GM12875 (cell line): Measurements from ENCODE around the gene SOX11.

Experiments
- H3K4me3 ChIP-seq: one replicate; pipeline ENCODE4 v1.5.1; 2011; ENCODE audit warnings: low read depth, low read length, control low read depth
- TF ChIP-seq, protein P1 (sequence below): IDR thresholded peaks from 2 replicates; pipeline ENCODE4 v1.5.1; 2011; ENCODE audit warnings: low read depth, mild to moderate bottlenecking, control low read depth, inconsistent platforms, low read length, moderate library complexity, borderline replicate concordance; ENCODE audit not compliant: insufficient read depth

Gene SOX11

DNA sequence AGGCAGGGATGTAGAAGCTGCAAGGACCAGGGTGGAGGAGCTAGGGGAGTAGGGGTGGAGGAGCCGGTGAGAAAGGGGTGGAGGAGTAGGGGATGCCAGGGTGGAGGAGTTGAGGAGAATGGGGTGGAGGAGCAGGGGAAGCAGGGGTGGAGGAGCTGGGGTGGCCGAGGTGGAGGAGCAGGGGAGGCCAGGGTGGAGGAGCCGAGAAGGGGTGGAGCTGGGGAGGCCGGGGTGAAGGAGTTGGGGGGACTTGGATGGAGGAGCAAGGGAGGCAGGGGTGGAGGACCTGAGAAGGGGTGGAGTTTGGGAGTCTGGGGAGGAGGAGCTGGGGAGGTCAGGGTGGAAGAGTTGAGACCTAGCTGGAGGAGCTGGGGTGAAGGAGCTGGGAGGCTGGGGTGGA is 13.3 kb downstream of the SOX11 start:
- TF ChIP-seq, protein P1, sequence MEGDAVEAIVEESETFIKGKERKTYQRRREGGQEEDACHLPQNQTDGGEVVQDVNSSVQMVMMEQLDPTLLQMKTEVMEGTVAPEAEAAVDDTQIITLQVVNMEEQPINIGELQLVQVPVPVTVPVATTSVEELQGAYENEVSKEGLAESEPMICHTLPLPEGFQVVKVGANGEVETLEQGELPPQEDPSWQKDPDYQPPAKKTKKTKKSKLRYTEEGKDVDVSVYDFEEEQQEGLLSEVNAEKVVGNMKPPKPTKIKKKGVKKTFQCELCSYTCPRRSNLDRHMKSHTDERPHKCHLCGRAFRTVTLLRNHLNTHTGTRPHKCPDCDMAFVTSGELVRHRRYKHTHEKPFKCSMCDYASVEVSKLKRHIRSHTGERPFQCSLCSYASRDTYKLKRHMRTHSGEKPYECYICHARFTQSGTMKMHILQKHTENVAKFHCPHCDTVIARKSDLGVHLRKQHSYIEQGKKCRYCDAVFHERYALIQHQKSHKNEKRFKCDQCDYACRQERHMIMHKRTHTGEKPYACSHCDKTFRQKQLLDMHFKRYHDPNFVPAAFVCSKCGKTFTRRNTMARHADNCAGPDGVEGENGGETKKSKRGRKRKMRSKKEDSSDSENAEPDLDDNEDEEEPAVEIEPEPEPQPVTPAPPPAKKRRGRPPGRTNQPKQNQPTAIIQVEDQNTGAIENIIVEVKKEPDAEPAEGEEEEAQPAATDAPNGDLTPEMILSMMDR = no peak
- no peak overlapping the region for H3K4me3 ChIP-seq

DNA sequence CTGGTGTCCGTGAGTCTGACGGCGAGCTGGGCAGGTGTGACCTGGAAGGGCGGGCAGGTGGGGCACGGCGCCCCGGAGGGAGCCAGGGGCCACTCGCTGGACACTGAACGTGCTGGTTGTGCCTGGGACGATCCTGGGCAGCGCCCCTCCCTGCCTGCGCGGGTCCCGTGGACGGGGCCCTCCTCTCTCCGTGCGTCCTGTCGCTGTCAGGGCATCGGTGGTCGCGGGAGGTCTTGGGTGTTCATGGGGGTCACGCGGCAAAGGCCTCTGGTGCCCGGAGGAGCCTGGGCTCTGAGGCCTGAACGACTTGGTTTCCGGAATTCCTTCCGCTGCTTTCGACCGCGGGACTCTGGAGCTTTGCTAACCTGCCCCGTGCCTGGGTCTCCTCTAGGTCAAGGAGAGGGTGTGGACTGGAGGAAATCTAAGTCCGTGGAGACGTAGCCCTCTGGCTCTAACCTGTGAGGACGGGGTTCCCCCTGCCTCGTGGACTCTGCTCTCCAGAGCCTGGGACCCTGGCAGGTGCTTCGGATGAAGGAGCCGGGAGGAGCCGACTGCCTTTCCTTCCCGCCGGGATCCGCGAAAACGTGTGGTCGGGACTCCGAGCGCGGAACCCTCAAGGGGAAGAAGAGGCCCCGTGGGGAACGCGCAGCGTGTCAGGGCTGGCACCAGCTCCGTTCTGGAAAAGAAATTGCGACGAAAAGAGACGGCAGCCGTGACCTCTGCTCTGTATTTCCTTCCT is 14.7 kb downstream of the SOX11 start:
- TF ChIP-seq, protein P1 = no peak

DNA sequence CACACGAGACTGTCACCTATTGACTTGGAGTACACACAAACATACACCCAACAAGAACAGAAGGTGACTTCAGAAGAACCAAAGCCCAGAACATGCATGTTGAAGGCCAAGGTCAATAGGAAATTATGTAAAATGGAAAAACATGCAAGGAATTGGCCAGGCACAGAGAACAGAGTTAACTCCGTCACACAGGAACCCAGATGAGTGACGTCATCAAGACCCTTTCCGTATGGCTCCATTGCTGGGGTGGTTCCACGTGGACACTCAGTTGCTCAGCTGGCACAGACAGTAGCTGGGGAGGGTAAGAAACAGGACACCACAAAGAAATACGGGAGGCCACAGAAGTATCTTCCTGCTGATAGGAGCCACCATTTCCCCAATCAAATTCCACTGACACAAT is 18.4 kb downstream of the SOX11 start:
- TF ChIP-seq, protein P1 = no peak
- no peak overlapping the region for H3K4me3 ChIP-seq

More for the DNA sequence above, 14.7 kb downstream of the SOX11 start:
- H3K4me3 ChIP-seq = no peak overlapping the region

DNA sequence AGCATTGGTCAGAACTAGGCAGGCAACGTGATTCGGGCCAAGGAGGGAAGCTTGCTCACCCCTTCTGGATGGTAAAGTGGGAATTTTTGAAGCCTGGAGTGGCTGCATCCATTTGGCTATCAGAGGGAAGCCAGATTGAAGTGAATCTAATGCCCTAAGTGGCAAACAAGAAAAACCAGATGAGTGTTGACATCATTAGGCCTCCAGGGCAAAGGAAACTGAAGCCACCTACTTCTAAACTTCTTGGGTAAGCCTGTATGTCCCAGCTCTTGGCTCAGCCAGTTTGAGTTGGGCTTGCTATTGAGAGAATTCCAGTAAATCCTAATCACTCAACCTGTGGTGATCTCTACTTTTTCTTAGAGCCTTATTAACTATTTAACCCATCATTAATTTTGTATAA is 20.9 kb downstream of the SOX11 start:
- no peak overlapping the region for H3K4me3 ChIP-seq
- TF ChIP-seq, protein P1 = no peak

DNA sequence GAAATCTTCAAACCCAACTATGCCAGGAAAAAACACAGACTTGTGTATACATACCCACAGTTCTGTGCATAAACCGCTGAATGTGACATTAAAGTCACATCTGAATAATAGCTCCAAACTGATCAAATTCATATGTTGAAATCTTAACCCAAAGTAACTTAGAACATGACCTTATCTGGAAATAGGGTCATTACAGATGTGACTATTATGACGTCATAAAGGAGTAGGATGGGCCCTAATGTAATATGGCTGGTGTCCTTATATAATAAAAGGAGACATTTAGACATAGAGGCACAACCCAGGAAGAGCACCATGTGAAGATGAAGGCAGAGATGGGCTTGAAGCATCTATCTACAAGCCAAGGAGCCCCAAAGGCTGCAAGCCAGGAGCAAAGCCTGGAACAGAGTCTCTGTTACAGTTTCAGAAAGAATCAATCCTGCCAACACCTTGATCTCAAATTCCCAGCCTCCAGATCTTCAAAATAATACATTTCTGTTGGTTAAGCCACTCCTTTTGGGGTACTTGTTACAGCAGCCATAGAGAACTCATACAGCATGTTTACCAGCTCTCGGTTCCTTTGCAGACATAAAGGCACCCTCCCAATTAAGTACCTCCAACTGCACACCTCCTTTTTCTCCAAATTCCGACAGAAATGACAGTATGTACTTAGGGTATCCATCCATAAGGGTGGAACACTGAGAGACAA is 27.6 kb downstream of the SOX11 start:
- TF ChIP-seq, protein P1 = no peak

DNA sequence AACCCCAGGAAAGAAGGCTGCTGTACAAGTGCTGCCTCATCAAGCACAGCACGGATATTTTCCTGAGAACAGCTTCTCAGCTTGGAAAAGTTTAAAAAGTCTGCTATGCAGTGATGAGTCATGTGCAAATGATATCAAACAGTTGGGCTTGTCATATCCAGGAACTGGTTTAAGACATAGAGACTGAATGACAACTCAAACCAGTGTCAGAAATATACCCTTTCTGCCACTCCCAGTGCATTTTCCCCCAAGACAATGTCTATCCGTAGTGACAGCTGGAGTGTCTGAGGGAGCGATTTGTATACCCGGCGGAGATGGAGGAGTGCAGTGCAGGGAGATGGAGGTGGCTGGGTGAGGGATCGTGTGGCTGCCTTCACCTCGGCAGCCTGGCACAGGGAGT is 28.2 kb downstream of the SOX11 start:
- TF ChIP-seq, protein P1 = no peak
- no peak overlapping the region for H3K4me3 ChIP-seq

More for the DNA sequence above, 27.6 kb downstream of the SOX11 start:
- H3K4me3 ChIP-seq = no peak overlapping the region

DNA sequence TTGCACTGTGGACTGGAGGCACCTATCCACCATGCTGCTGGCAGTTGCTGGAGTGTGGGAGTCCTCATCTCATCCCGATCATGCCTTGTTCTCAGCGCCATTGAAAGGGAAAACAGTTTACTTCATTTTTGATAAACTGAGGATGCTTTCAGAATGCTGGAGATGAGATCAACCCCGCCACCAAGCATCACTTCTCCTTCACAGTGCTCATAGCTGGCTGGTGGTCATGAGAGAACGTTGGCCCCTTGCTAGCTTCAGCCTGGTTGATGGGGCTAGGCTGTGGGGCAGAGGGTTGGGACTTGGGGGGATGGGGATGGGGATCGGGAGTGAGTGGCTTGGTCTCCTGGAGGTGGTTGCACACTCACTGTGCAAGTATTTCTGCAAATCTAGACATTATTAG is 30.1 kb downstream of the SOX11 start:
- H3K4me3 ChIP-seq = no peak overlapping the region
- TF ChIP-seq, protein P1 = no peak
